ENCODE data around the gene CAMK1. TPM values are rescaled to one million over a fixed set of nuclear protein-coding genes. Genes with fewer than 3 reads are reported as not detected.

The CAMK1 gene
- total and polyA plus RNA-seq, 9 of the 15 experiments (the other 6 are each of a cell fraction or from before 2014, with no cell fraction given): 0.23 to 10.7 (median 6.0) TPM

DNA sequence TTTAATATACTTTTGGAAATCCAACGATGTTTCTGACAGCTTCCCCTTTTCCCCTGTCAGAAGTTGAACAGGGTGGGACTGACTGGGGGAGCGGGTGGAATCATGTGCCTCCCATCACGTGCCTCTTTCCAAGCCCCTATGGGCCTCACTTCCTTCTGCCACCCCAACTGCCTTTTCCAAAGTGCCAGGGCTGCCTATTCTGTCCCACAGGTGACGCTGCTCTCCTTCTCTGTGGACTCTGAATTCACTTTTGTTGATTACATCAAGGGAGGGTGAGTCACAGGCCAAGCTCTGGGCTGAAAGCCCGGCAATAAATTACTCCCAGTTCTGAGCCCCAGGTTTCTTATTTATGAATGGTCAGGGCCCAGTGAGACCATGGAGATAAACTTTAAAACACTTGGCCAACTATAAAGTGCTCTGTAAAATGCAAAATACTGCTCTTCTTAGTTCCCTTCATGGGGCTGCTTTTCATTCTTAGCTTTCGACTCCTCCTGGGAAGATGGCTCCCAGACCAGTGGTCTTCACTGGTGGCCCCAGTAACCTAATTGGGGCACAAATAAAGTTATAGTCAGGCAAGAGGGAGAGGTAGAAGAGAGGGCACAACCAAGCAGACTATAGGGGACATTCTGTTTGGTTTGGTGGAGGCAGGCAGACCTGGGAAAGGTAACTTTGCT, 53.8 kb downstream of the CAMK1 start (continued):
- TF ChIP-seq ZNF146 (CRISPR knock-in tag; IDR thresholded peaks at IDR 0.05; ENCODE audit: unreplicated experiment) (no peak), POLR2A (conservative IDR thresholded peaks at IDR 0.05) (no peak), DIDO1 (tag; IDR thresholded peaks at IDR 0.05; ENCODE audit: low read depth) (no peak), ATF1 (CRISPR knock-in tag; IDR thresholded peaks at IDR 0.05) (no peak), ATF1 (tag; IDR thresholded peaks at IDR 0.05) (peak; percentile 72; the same call in 1 of the 2 replicates), ZNF217 (CRISPR knock-in tag; IDR thresholded peaks at IDR 0.05) (no peak), CXXC5 (CRISPR knock-in tag; IDR thresholded peaks at IDR 0.05) (peak; percentile 35), ZNF584 (CRISPR knock-in tag; IDR thresholded peaks at IDR 0.05; ENCODE audit: low read depth) (no peak), ERF (CRISPR knock-in tag; IDR thresholded peaks at IDR 0.05) (no peak), ZNF586 (CRISPR knock-in tag; conservative IDR thresholded peaks at IDR 0.05) (no peak), ARID2 (IDR thresholded peaks at IDR 0.05) (peak; percentile 47; the same call in 1 of the 2 replicates), ZC3H8 (IDR thresholded peaks at IDR 0.05) (no peak), BMI1 (IDR thresholded peaks at IDR 0.05; ENCODE audit: low read length) (no peak), POLR2G (IDR thresholded peaks at IDR 0.05; ENCODE audit: low read depth, low read length) (no peak), ZNF212 (CRISPR knock-in tag; IDR thresholded peaks at IDR 0.05) (no peak), HMGN3 (IDR thresholded peaks at IDR 0.05; ENCODE audit: borderline replicate concordance, extremely low read depth, insufficient read length, low read depth, low read length) (no peak), DACH1 (IDR thresholded peaks at IDR 0.05; ENCODE audit: partially characterized antibody) (no peak), RAD21 (CRISPR knock-in tag; conservative IDR thresholded peaks at IDR 0.05 in 1 of 2, IDR thresholded peaks at IDR 0.05 in 1 of 2) (peak; percentile 99), ZKSCAN3 (CRISPR knock-in tag; IDR thresholded peaks at IDR 0.05) (no peak), ZNF699 (CRISPR knock-in tag; IDR thresholded peaks at IDR 0.05; ENCODE audit: insufficient replicate concordance) (no peak), ZBTB9 (CRISPR knock-in tag; IDR thresholded peaks at IDR 0.05) (no peak), MAFK (IDR thresholded peaks at IDR 0.05; ENCODE audit: low read length) (0 out of 2 replicates have a peak, but pooled peaks have one; percentile 10), ZNF232 (CRISPR knock-in tag; IDR thresholded peaks at IDR 0.05) (no peak), FOSL1 (tag; conservative IDR thresholded peaks at IDR 0.05) (peak; percentile 99), NBN (IDR thresholded peaks at IDR 0.05; ENCODE audit: low read depth) (peak; percentile 79; the same call in 1 of the 2 replicates), L3MBTL2 (IDR thresholded peaks at IDR 0.05) (peak; percentile 69; the same call in 1 of the 2 replicates), GATA2 (CRISPR knock-in tag; IDR thresholded peaks at IDR 0.05) (peak; percentile 95), MTA1 (IDR thresholded peaks at IDR 0.05; ENCODE audit: borderline replicate concordance) (peak; percentile 64; the same call in 1 of the 2 replicates), HNRNPL (IDR thresholded peaks at IDR 0.05; ENCODE audit: low read depth, low read length) (no peak), FOXM1 (IDR thresholded peaks at IDR 0.05; ENCODE audit: low read depth) (peak; percentile 55; the same call in 1 of the 2 replicates), FOXM1 (CRISPR knock-in tag; IDR thresholded peaks at IDR 0.05; ENCODE audit: low read depth) (no peak), ZFX (CRISPR knock-in tag; IDR thresholded peaks at IDR 0.05) (no peak)
